Measurements from ENCODE around the gene ANKRD53.
"Not testable (repeated sequence)": the region's sequence is repeated elsewhere in the genome, so short reads cannot be mapped to it uniquely, and the experiment has no call there.

ANKRD53 gene

GRCh38 chr2:70988726-70989648, 10.6 kb downstream of the ANKRD53 start:
- no peak overlapping the region for H3K27ac Mint-ChIP-seq
- H3K36me3 Mint-ChIP-seq (ENCODE audit: low read depth): peaks cover 69% of the 10 kb centered on the region

GRCh38 chr2:70990216-70990615, 11.8 kb downstream of the ANKRD53 start:
- no peaks in the 10 kb centered on the region for H3K27me3 Mint-ChIP-seq
- H3K4me1 Mint-ChIP-seq (ENCODE audit: low read depth): peaks cover 29% of the 10 kb centered on the region
- H3K9me3 Mint-ChIP-seq: no peaks in the 10 kb centered on the region
- no peak overlapping the region for H3K27ac Mint-ChIP-seq
- H3K36me3 Mint-ChIP-seq (ENCODE audit: low read depth): peaks cover 67% of the 10 kb centered on the region
- no peak overlapping the region for H3K4me3 Mint-ChIP-seq

More at GRCh38 chr2:70988726-70989648, 10.6 kb downstream of the ANKRD53 start:
- H3K27me3 Mint-ChIP-seq: no peaks in the 10 kb centered on the region
- H3K9me3 Mint-ChIP-seq: no peaks in the 10 kb centered on the region
- H3K4me3 Mint-ChIP-seq: no peak overlapping the region
- H3K4me1 Mint-ChIP-seq (ENCODE audit: low read depth): peaks cover 41% of the 10 kb centered on the region

DNA sequence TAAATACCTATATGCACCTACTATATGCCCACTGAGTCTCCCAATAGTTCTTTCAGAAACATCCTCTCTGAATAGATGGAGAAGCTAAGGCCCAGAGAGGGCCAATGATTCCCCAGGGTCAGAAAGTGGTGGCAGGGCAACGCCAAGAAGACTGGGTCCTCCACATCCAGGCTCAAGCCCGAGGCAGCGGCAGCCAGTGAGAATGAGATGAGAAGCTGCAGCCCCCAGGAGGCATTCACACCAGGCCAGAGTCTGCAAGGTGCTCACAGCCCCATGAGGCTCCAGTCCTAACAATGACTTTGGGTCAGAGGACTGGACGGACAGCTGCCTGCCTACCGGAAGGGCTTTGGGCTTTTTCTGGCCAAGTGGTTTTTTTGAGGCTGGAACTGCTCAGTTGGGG, 12.7 kb downstream of the ANKRD53 start:
- Mint-ChIP-seq H3K4me1 (ENCODE audit: low read depth) (peaks cover 30% of the 10 kb centered on the region), H3K27me3 (no peaks in the 10 kb centered on the region), H3K36me3 (ENCODE audit: low read depth) (peaks cover 58% of the 10 kb centered on the region), H3K4me3 (no peak overlapping the region), H3K27ac (no peak overlapping the region), H3K9me3 (no peaks in the 10 kb centered on the region)

DNA sequence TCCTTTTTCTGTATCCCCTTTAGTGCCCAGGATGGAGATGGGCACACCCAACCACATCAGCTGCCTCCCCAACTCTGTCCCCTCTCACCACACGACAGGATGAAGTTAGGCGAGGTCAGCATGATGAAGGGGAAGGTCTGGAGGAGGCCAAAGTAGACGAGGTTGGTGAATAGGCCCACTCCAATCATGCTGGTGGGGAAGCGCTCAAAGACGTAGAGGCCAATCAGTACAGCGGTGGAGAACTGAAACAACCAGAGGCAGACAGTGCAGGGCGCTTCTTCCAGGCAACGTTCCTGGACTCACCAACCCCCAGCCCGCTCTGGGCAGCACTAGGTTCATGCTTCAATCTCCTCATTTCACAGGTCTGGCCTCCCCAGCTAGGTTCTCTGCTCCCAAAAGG, 13.3 kb downstream of the ANKRD53 start:
- Mint-ChIP-seq H3K4me3 (no peak overlapping the region), H3K9me3 (no peaks in the 10 kb centered on the region), H3K27ac (peak overlapping the region; percentile 11)

GRCh38 chr2:70992945-70993853, 14.8 kb downstream of the ANKRD53 start:
- no peaks in the 10 kb centered on the region for H3K27me3 Mint-ChIP-seq
- no peaks in the 10 kb centered on the region for H3K9me3 Mint-ChIP-seq
- peak overlapping the region; percentile 95 for H3K4me3 Mint-ChIP-seq
- peaks cover 30% of the 10 kb centered on the region for H3K4me1 Mint-ChIP-seq (ENCODE audit: low read depth)
- peak overlapping the region; percentile 91 for H3K27ac Mint-ChIP-seq
- peaks cover 41% of the 10 kb centered on the region for H3K36me3 Mint-ChIP-seq (ENCODE audit: low read depth)

More for the DNA sequence above, 13.3 kb downstream of the ANKRD53 start:
- Mint-ChIP-seq H3K27me3 (no peaks in the 10 kb centered on the region), H3K36me3 (ENCODE audit: low read depth) (peaks cover 52% of the 10 kb centered on the region), H3K4me1 (ENCODE audit: low read depth) (peaks cover 30% of the 10 kb centered on the region)

- H3K36me3 Mint-ChIP-seq (ENCODE audit: low read depth): peaks cover 32% of the 10 kb centered on the region
- no peaks in the 10 kb centered on the region for H3K9me3 Mint-ChIP-seq
- H3K4me1 Mint-ChIP-seq (ENCODE audit: low read depth): peaks cover 30% of the 10 kb centered on the region
- H3K27me3 Mint-ChIP-seq: no peaks in the 10 kb centered on the region
- H3K4me3 Mint-ChIP-seq: peak overlapping the region; percentile 95
- peak overlapping the region; percentile 91 for H3K27ac Mint-ChIP-seq
Observed at GRCh38 chr2:70994009-70994698, 15.7 kb downstream of the ANKRD53 start.

- peak within 1 kb of the TSS; percentile 91 for H3K27ac Mint-ChIP-seq
- H3K4me1 Mint-ChIP-seq (ENCODE audit: low read depth): peaks cover 34% of the 10 kb centered on the region
- peak within 1 kb of the TSS; percentile 95 for H3K4me3 Mint-ChIP-seq
- H3K27me3 Mint-ChIP-seq: no peaks in the 10 kb centered on the region
- no peaks in the 10 kb centered on the region for H3K9me3 Mint-ChIP-seq
- peaks cover 28% of the 10 kb centered on the region for H3K36me3 Mint-ChIP-seq (ENCODE audit: low read depth)
Observed at GRCh38 chr2:70994699-70995425, 16.4 kb downstream of the ANKRD53 start, which contains the start of gene TEX261. Gene TEX261, minus strand, starts transcription at chr2:70994873. Its CDS starts 116 bp downstream, at chr2:70994757.

DNA sequence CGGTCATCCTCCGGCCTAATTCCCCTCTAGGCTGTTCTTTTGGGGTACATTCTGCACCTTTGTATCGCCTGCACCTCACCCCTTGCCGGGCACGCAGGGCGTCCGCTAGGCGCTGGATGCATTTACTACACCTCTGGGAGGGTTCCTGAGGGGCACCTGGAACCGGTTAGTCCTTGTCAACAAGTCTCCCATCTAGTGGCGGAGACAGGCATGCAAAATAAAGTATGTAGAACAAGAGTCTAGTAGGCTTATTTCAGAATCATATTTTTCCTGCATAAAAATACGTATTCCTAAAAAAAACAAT, 16.9 kb downstream of the ANKRD53 start:
- Mint-ChIP-seq H3K27me3 (no peaks in the 10 kb centered on the region), H3K36me3 (ENCODE audit: low read depth) (peaks cover 27% of the 10 kb centered on the region), H3K9me3 (no peaks in the 10 kb centered on the region), H3K27ac (peak overlapping the region; percentile 68), H3K4me1 (ENCODE audit: low read depth) (peaks cover 35% of the 10 kb centered on the region), H3K4me3 (peak overlapping the region; percentile 85)

DNA sequence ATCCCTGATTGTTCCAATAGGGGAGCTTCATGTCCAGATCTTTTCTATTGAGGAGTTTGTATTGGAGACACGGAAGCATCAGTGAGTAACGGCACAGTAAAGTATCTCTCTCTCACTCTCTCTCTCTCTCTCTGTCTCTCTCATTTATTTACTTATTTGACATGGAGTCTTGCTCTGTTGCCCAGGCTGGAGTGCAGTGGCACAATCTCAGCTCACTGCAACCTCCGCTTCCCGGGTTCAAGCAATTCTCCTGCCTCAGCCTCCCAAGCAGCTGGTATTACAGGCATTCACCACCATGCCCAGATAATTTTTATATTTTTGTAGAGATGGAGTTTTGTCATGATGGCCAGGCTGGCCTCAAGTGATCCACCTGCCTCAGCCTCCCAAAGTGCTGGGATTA, 20.5 kb downstream of the ANKRD53 start:
- not testable (repeated sequence) for H3K27ac Mint-ChIP-seq; H3K4me3 Mint-ChIP-seq; H3K27me3 Mint-ChIP-seq; H3K36me3 Mint-ChIP-seq (ENCODE audit: low read depth); H3K9me3 Mint-ChIP-seq
- H3K4me1 Mint-ChIP-seq (ENCODE audit: low read depth): peaks cover 27% of the 10 kb centered on the region

- Mint-ChIP-seq H3K27me3 (no peaks in the 10 kb centered on the region), H3K36me3 (ENCODE audit: low read depth) (no peaks in the 10 kb centered on the region), H3K27ac (no peak overlapping the region)
Observed at GRCh38 chr2:70999362-70999761, 20.9 kb downstream of the ANKRD53 start.

DNA sequence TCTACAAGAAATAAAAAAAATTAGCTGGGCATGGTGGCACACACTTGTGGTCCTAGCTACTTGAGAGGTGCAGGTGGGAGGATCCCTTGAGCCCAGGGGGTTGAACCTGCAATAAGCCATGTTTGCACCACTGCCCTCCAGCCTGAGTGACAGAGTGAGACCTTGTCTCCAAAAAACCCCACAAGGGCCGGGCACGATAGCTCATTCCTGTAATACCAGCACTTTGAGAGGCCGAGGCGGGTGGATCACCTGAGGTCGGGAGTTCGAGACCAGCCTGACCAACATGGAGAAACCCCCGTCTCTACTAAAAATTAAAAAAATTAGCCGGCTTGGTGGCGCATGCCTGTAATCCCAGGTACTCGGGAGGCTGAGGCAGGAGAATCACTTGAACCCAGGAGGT, 21.5 kb downstream of the ANKRD53 start:
- peaks cover 25% of the 10 kb centered on the region for H3K4me1 Mint-ChIP-seq (ENCODE audit: low read depth)
- H3K36me3 Mint-ChIP-seq (ENCODE audit: low read depth); H3K9me3 Mint-ChIP-seq; H3K4me3 Mint-ChIP-seq; H3K27ac Mint-ChIP-seq; H3K27me3 Mint-ChIP-seq: not testable (repeated sequence)

More at GRCh38 chr2:70999362-70999761, 20.9 kb downstream of the ANKRD53 start:
- H3K9me3 Mint-ChIP-seq: no peaks in the 10 kb centered on the region
- H3K4me1 Mint-ChIP-seq (ENCODE audit: low read depth): peaks cover 25% of the 10 kb centered on the region
- no peak overlapping the region for H3K4me3 Mint-ChIP-seq

DNA sequence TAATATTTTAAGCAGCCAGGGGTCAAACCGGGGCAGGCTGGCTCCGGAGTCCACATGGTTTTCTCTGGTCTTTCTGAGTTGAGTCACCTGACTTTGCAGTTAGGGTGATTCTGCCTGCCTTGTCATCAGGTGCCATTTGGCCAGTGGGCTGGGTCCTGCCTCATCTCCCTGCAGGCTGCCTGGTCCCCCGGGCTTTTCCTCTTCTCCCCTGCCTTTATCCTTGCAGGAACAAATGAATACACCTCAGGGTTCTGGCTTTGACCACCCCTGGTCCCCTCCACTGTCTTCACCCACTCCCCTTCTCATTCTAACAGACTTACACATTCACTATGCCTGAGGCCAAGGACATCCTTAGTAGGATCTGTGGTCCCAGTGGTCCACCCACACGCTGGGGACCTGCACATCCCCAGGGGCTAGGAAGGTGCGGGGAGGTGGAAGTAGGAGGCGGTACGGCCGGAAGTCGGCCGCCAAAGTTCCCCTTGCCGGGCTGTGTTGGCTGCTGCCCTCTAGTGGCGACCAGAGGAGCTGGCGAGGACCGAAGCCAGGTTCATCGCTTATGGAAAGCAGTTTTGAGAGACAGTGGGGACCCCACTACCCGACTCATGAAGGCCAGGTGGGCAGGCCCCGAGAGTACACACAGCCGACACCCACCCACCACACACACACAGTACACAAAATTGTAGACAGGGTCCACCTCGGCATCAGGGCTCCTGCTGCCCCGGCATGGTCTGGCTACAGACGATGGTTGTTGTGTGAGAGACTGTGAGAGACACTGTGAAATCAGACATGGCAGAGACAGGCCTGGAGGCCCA, 22.6 kb downstream of the ANKRD53 start:
- H3K27me3 Mint-ChIP-seq: no peaks in the 10 kb centered on the region
- no peaks in the 10 kb centered on the region for H3K36me3 Mint-ChIP-seq (ENCODE audit: low read depth)
- peaks cover 19% of the 10 kb centered on the region for H3K4me1 Mint-ChIP-seq (ENCODE audit: low read depth)
- no peaks in the 10 kb centered on the region for H3K9me3 Mint-ChIP-seq
- H3K27ac Mint-ChIP-seq: peak overlapping the region; percentile 84
- peak overlapping the region; percentile 78 for H3K4me3 Mint-ChIP-seq

DNA sequence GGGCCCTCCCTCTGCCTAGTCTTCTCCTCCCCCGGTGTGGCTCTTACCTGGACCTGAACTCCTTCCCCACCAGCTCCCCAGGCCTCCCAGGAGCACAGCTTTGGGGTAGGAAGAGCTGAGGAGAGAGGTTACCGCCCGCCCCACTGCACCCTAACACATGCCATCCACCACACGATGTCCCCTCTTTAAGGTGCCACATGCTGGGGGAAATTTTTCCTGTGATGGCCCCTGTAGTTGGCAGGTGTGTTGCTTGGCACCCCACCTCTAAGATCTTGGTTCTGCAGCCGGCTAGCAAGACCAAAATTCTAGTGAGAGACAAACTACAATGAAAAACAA, 23.1 kb downstream of the ANKRD53 start:
- no peaks in the 10 kb centered on the region for H3K27me3 Mint-ChIP-seq
- no peaks in the 10 kb centered on the region for H3K36me3 Mint-ChIP-seq (ENCODE audit: low read depth)
- H3K4me3 Mint-ChIP-seq: no peak overlapping the region
- H3K27ac Mint-ChIP-seq: no peak overlapping the region
- peaks cover 17% of the 10 kb centered on the region for H3K4me1 Mint-ChIP-seq (ENCODE audit: low read depth)
- no peaks in the 10 kb centered on the region for H3K9me3 Mint-ChIP-seq
